WTC11 (cell line): ENCODE results near the gene PI4KB. TPM values are rescaled to one million over a fixed set of nuclear protein-coding genes. Genes with fewer than 3 reads are reported as not detected.

ENCODE experiments used
- ATAC-seq: fragments of 200-7000 bp; cut with Tn5 transposase; 2 replicates; pipeline ENCODE4 v1.10.0; 2021; ENCODE audit warnings: mild to moderate bottlenecking, moderate library complexity
- CTCF ChIA-PET: fragments of 300-600 bp; sonication (Branson Sonifier 250); formaldehyde crosslinking; loops from one replicate; lab custom pipeline; 2021; ENCODE audit warnings: antibody characterized with exemption; lab: Charles Lee
- POLR2A ChIA-PET: fragments of 350-600 bp; sonication (Branson Sonifier 250); formaldehyde crosslinking; loops from one replicate; lab custom pipeline; 2021; ENCODE audit warnings: antibody characterized with exemption; lab: Charles Lee
- DNase-seq: peaks from one replicate; pipeline ENCODE4 v3.0.0; 2021; ENCODE audit warnings: low spot score
- H3K27ac Mint-ChIP-seq: 2 replicates; pipeline ENCODE4 v1.8.0; 2021; ENCODE audit warnings: mixed read lengths
- H3K27me3 Mint-ChIP-seq: 2 replicates; pipeline ENCODE4 v1.8.0; 2021; ENCODE audit warnings: low read depth, mild to moderate bottlenecking, moderate library complexity, mixed read lengths
- H3K36me3 Mint-ChIP-seq: 2 replicates; pipeline ENCODE4 v1.8.0; 2021; ENCODE audit warnings: mixed read lengths
- H3K4me1 Mint-ChIP-seq: 2 replicates; pipeline ENCODE4 v1.8.0; 2022; ENCODE audit warnings: mixed read lengths
- H3K4me3 Mint-ChIP-seq: 2 replicates; pipeline ENCODE4 v1.8.0; 2021; ENCODE audit warnings: mild to moderate bottlenecking, moderate library complexity, mixed read lengths
- H3K9me3 Mint-ChIP-seq: 2 replicates; pipeline ENCODE4 v1.8.0; 2021; ENCODE audit warnings: mixed read lengths
- ATF2 ChIP-seq: sonication (generic); formaldehyde crosslinking; IDR thresholded peaks from 2 replicates; pipeline ENCODE4 v1.8.1; 2022; ENCODE audit warnings: low read depth, missing genetic modification reagents, borderline replicate concordance
- ATF3 ChIP-seq: sonication (generic); formaldehyde crosslinking; conservative IDR thresholded peaks from 2 replicates; pipeline ENCODE4 v1.8.1; 2022; ENCODE audit warnings: mild to moderate bottlenecking, missing genetic modification reagents
- CDX4 ChIP-seq: fragments of 250-450 bp; sonication (Bioruptor Pico); IDR thresholded peaks from 2 replicates; pipeline ENCODE4 v1.9.0; 2021; ENCODE audit warnings: moderate library complexity, mild to moderate bottlenecking, inconsistent platforms, borderline replicate concordance
- CREB1 ChIP-seq: sonication (generic); formaldehyde crosslinking; IDR thresholded peaks from 2 replicates; pipeline ENCODE4 v1.8.0; 2023; ENCODE audit warnings: mild to moderate bottlenecking, missing genetic modification reagents
- CTCF ChIP-seq: fragments of 200-600 bp; IDR thresholded peaks from 2 replicates; pipeline ENCODE4 v1.8.0; 2022; ENCODE audit warnings: antibody characterized with exemption
- E2F1 ChIP-seq: sonication (generic); formaldehyde crosslinking; IDR thresholded peaks from 2 replicates; pipeline ENCODE4 v1.8.0; 2022; ENCODE audit warnings: mild to moderate bottlenecking, missing genetic modification reagents
- FOXJ3 ChIP-seq: sonication (generic); formaldehyde crosslinking; IDR thresholded peaks from 2 replicates; pipeline ENCODE4 v1.9.0; 2021; ENCODE audit warnings: missing genetic modification reagents, mild to moderate bottlenecking, borderline replicate concordance
- FOXP4 ChIP-seq: sonication (generic); formaldehyde crosslinking; IDR thresholded peaks from 2 replicates; pipeline ENCODE4 v1.8.0; 2022; ENCODE audit warnings: mild to moderate bottlenecking, missing genetic modification reagents
- HMGA2 ChIP-seq: fragments of 250-450 bp; sonication (Bioruptor Pico); IDR thresholded peaks from 2 replicates; pipeline ENCODE4 v1.4.0; 2021; ENCODE audit warnings: mild to moderate bottlenecking, moderate library complexity
- JUN ChIP-seq: sonication (generic); formaldehyde crosslinking; IDR thresholded peaks from 2 replicates; pipeline ENCODE4 v1.8.0; 2023; ENCODE audit warnings: mild to moderate bottlenecking, missing genetic modification reagents
- NFATC4 ChIP-seq: fragments of 250-450 bp; sonication (Bioruptor Pico); IDR thresholded peaks from 2 replicates; pipeline ENCODE4 v1.9.0; 2021; ENCODE audit warnings: mild to moderate bottlenecking
- NFE2L1 ChIP-seq: sonication (generic); formaldehyde crosslinking; IDR thresholded peaks from 2 replicates; pipeline ENCODE4 v1.8.1; 2023; ENCODE audit warnings: missing genetic modification reagents
- SMAD4 ChIP-seq: sonication (generic); formaldehyde crosslinking; IDR thresholded peaks from 2 replicates; pipeline ENCODE4 v1.8.0; 2022; ENCODE audit warnings: mild to moderate bottlenecking, missing genetic modification reagents
- STAT6 ChIP-seq: sonication (generic); formaldehyde crosslinking; conservative IDR thresholded peaks from 2 replicates; pipeline ENCODE4 v1.8.1; 2023; ENCODE audit warnings: mild to moderate bottlenecking, low read depth, missing genetic modification reagents, moderate library complexity
- TEAD1 ChIP-seq: sonication (generic); formaldehyde crosslinking; IDR thresholded peaks from 2 replicates; pipeline ENCODE4 v1.8.0; 2022; ENCODE audit warnings: mild to moderate bottlenecking, missing genetic modification reagents
- TEAD4 ChIP-seq: sonication (generic); formaldehyde crosslinking; IDR thresholded peaks from 2 replicates; pipeline ENCODE4 v1.8.0; 2022; ENCODE audit warnings: mild to moderate bottlenecking, missing genetic modification reagents
- ZNF396 ChIP-seq: fragments of 250-450 bp; sonication (Bioruptor Pico); IDR thresholded peaks from 2 replicates; pipeline ENCODE4 v1.8.0; 2021; ENCODE audit warnings: mild to moderate bottlenecking, moderate library complexity, borderline replicate concordance
- total RNA-seq: library from RNA; stranded (reverse); gene quantifications from 3 replicates; pipeline ENCODE4 v1.2.3, GENCODE V29; 2021

The PI4KB gene
- total RNA-seq, 1 experiment from 2014 or later: 33.6 TPM

GRCh38 chr1:151251656-151252470 lies 75.4 kb downstream of the PI4KB start:
- TF ChIP-seq FOXJ3 (CRISPR knock-in tag) (no peak), E2F1 (CRISPR knock-in tag) (no peak), CTCF (peak; percentile 58), SMAD4 (no peak)
- TF ChIP-seq, all 79 proteins: peak for 1
- Mint-ChIP-seq H3K4me3 (no peak overlapping the region), H3K27ac (0 out of 2 replicates have a peak overlapping the region, but pooled peaks have one; percentile 63), H3K27me3 (no peaks in the 10 kb centered on the region; the same call in 1 of the 2 replicates), H3K9me3 (no peaks in the 10 kb centered on the region), H3K36me3 (peaks cover 25% of the 10 kb centered on the region), H3K4me1 (peaks cover 9% of the 10 kb centered on the region)
- DNase-seq: peak; percentile 54
- POLR2A ChIA-PET: interaction anchor here (0.5 to 1.6 kb wide), 3 partner anchors 30 to 178 kb away, joined by 3 to 7 read pairs (median 6); partner anchors contain the start of gene ZNF687
- ATAC-seq: peak; percentile 46
- CTCF ChIA-PET: interaction anchor here (0.6 to 2.8 kb wide), 40 partner anchors 9 to 257 kb away, joined by 3 to 32 read pairs (median 5); partner anchors contain the start of genes GABPB2, MINDY1, PI4KB and VPS72

GRCh38 chr1:151246786-151247185 lies 80.4 kb downstream of the PI4KB start:
- POLR2A ChIA-PET: no interaction called here
- Mint-ChIP-seq H3K27ac (no peak overlapping the region), H3K9me3 (no peaks in the 10 kb centered on the region), H3K36me3 (peaks cover 73% of the 10 kb centered on the region), H3K27me3 (no peaks in the 10 kb centered on the region)
- CTCF ChIA-PET: no interaction called here
- DNase-seq (no peak), ATAC-seq (no peak)
- no peak for TF ChIP-seq NFE2L1 (CRISPR knock-in tag)
- TF ChIP-seq, all 79 proteins: peak for 0
- H3K4me1 Mint-ChIP-seq: no peaks in the 10 kb centered on the region
- H3K4me3 Mint-ChIP-seq: no peak overlapping the region

- H3K36me3 Mint-ChIP-seq: peaks cover 89% of the 10 kb centered on the region
- ChIA-PET POLR2A (interaction anchor here (0.5 kb wide), 1 partner anchor 20 kb away, joined by 3 read pairs; no protein-coding TSS in a partner anchor), CTCF (no interaction called here)
- no peaks in the 10 kb centered on the region for H3K9me3 Mint-ChIP-seq
- H3K27me3 Mint-ChIP-seq: no peaks in the 10 kb centered on the region
- H3K4me1 Mint-ChIP-seq: no peaks in the 10 kb centered on the region
- H3K4me3 Mint-ChIP-seq: no peak overlapping the region
- ATAC-seq: no peak
- no peak for DNase-seq
- no peak overlapping the region for H3K27ac Mint-ChIP-seq
- TF ChIP-seq CREB1 (CRISPR knock-in tag) (no peak), HMGA2 (CRISPR knock-in tag) (no peak), JUN (no peak), TEAD4 (CRISPR knock-in tag) (no peak), ZNF396 (CRISPR knock-in tag) (no peak), NFATC4 (CRISPR knock-in tag) (no peak), FOXP4 (CRISPR knock-in tag) (no peak), CDX4 (no peak), ATF2 (CRISPR knock-in tag) (no peak), ATF3 (CRISPR knock-in tag) (no peak), TEAD1 (CRISPR knock-in tag) (no peak), STAT6 (no peak)
Observed at GRCh38 chr1:151243683-151244216, 83.5 kb downstream of the PI4KB start.
